ENCODE data around the gene AARS2. TPM values are rescaled to one million over a fixed set of nuclear protein-coding genes. Genes with fewer than 3 reads are reported as not detected.

AARS2 gene
- total and polyA plus RNA-seq, 7 donors = 2.2 to 7.4 (median 4.4) TPM

- DNase-seq = peak in 1 of 2 donors; percentile 63
- H3K36me3 ChIP-seq (ENCODE audit: insufficient read depth in 1 of 2, low read depth in 1 of 2) = peaks cover 15 to 65% of the 10 kb centered on the region in 2 donors
- no peaks in the 10 kb centered on the region for H3K9me3 ChIP-seq
- peak; percentile 3 to 27 (median 6) for ATAC-seq
- TF ChIP-seq CTCF (IDR thresholded peaks at IDR 0.05) = no peak
- H3K27me3 ChIP-seq (ENCODE audit: insufficient read depth in 3 of 3, low read length in 2 of 3) = no peaks in the 10 kb centered on the region
- WGBS, 3 donors = 36 to 67% (median 40%) methylated on average over 16 of the region's 16 CpGs
- peak overlapping the region; percentile 94 for H3K27ac ChIP-seq
- H3K4me1 ChIP-seq = peaks cover 38% of the 10 kb centered on the region
- H3K4me3 ChIP-seq = no peak overlapping the region
- intact Hi-C loops (cut with DNase I) = no loop called here
Measured at GRCh38 chr6:44255105-44255808, 57.9 kb downstream of the AARS2 start.

- Histone ChIP-seq H3K27me3 (ENCODE audit: insufficient read depth in 3 of 3, low read length in 2 of 3) (no peaks in the 10 kb centered on the region), H3K4me1 (peaks cover 44% of the 10 kb centered on the region), H3K36me3 (ENCODE audit: insufficient read depth in 1 of 2, low read depth in 1 of 2) (peaks cover 15 to 65% of the 10 kb centered on the region in 2 donors), H3K27ac (peak overlapping the region; percentile 94), H3K9me3 (no peaks in the 10 kb centered on the region), H3K4me3 (no peak overlapping the region)
- ATAC-seq = peak in 3 of 4 donors; percentile 0 to 3 (median 1)
- peak in 1 of 2 donors; percentile 56 for DNase-seq
- TF ChIP-seq CTCF (IDR thresholded peaks at IDR 0.05) = no peak
- 62 to 71% (median 69%) methylated on average over 12 of the region's 12 CpGs for WGBS, 3 donors
- intact Hi-C loops (cut with DNase I) = no loop called here
Measured at GRCh38 chr6:44254191-44255104, 58.7 kb downstream of the AARS2 start.

- 63 to 70% (median 66%) methylated on average over 10 of the region's 10 CpGs for WGBS, 3 donors
Measured at GRCh38 chr6:44253307-44254101, 59.6 kb downstream of the AARS2 start.

More at GRCh38 chr6:44253307-44254101, 59.6 kb downstream of the AARS2 start:
- H3K36me3 ChIP-seq (ENCODE audit: insufficient read depth in 1 of 2, low read depth in 1 of 2) = peaks cover 20 to 74% of the 10 kb centered on the region in 2 donors
- no peaks in the 10 kb centered on the region for H3K27me3 ChIP-seq (ENCODE audit: insufficient read depth in 3 of 3, low read length in 2 of 3)
- H3K4me1 ChIP-seq = peaks cover 54% of the 10 kb centered on the region
- peak; percentile 32 to 54 for DNase-seq
- H3K27ac ChIP-seq = peak overlapping the region; percentile 46
- intact Hi-C loops (cut with DNase I) = no loop called here
- no peaks in the 10 kb centered on the region for H3K9me3 ChIP-seq
- ATAC-seq = no peak
- H3K4me3 ChIP-seq = no peak overlapping the region
- peak; percentile 42 for TF ChIP-seq CTCF (IDR thresholded peaks at IDR 0.05)
